HG02588 (cell line): ENCODE data around the gene OLIG3.

Experiments used
- ATAC-seq: cut with Tn5 transposase; IDR thresholded peaks from one replicate; pipeline ENCODE4 v1.9.1; 2021; ENCODE audit warnings: mild to moderate bottlenecking, moderate library complexity; ENCODE audit not compliant: unreplicated experiment

OLIG3 gene

DNA sequence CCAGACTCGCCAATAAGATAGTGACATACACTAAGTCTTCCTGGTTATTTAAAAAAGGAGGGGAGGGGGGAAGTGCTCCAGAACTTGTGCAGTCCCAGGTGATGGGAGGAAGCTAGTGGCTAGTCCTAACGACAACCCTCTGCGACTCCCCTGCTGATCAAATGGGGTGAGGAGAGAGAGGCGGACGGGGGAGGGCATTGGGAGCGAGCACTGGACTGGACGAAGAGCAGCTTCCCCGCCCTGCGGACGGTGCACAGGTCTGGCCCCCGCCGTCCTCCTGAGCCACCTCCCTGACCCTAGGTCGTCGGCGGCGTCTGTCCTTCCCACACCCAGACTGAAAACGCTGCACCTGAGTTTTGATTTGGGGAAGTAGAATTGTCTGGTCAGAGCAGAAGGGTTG is 2.2 kb upstream of the OLIG3 start:
- no peak for ATAC-seq

DNA sequence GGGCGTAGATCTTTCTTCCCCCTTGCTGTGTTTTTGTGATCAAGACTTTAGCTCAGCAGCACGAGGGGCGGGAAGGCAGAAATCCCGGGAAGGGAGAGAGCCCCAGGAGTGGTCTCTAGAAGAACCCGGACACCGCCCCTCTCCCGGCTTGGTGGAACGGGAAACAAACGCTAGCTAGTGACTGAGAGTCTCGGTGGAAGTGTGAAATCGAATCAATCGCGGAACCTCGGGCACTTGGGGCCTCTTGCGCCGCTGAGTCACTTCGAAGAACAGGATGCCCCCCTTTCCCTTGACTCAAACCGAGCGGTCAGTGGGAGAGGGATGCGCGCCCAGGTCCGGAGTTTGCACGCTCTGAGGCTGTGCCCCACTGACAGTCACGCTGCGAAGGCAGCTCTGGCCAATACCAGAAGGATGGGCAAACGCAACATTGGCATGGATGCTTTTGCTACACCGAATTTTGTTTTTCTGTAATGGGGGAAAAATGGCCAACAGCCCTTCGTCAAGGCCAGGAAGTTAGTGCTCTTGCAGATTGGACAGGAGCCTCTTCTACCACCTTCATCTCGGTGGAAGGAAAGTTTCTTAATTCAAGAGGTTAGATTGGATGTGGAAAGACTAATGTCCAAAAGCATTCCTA is 1.6 kb upstream of the OLIG3 start:
- no peak for ATAC-seq

DNA sequence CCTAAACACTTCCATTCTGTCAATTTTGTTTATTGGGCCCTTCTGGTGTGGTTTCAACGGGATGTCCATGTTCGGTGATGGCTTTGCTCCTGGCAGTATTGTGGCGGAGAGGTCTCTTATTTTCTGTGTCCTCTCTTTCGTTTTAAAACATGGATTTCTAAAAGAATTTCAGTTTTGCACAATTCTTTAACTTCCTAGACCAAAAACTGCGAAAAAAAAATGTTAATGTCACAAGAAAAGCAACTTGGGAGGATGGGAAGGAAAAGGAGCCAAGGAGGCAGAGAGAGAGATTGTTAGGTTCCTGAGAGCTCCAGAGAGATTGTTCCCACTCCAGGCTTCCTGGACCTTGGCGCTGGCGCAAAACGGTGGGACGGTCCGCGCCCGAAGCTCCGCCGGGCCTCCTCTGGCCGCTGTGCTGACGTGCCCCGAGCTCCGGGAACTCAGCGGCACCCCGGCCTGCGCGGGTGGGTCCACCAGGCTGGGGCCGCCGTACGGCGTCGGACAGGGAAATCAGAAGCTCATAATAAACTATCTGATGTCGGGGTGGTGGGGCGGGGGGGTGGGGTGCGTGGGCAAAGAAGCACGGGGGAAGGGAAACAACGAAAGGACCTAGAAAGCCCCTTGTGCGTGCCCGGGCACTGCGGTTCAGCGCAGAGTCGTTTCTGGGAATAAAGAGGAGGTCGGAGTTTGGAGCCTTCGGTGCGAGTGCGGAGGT is 951 bp upstream of the OLIG3 start:
- ATAC-seq = no peak

DNA sequence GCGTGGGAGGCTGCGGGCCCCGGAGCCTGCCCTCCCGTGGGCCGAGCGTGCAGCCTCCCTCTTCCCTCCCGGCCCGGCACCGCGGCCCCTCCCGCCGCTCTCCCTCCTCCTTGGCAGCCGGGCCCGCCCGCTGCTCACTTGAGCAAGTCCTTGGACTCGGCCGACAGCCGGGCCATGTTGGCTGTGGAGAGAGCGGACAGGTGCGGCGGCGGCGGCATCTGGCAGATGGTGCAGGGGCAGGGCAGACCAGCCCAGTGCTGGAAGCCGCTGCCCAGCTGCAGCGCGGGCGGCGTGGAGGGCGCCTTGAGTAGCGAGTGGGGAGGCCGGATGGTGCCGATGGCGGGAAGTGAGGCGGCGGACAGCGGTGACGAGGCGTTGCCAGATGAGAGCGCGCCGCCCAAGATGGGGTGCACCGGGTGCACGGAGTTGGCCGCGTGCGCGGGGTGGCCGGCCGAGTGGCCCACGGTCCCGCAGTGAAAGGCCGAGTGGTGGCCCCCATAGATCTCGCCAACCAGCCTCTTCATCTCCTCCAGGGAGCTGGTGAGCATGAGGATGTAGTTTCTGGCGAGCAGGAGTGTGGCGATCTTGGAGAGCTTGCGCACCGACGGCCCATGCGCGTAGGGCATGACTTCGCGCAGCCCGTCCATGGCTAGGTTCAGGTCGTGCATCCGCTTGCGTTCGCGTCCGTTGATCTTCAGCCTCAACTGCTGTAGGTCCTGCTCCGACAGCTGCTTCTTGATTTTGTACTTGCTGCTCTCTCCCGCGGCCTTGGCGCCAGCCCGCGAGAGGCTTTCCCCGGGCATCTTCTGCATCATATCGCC is 766 bp downstream of the OLIG3 start:
- no peak for ATAC-seq

DNA sequence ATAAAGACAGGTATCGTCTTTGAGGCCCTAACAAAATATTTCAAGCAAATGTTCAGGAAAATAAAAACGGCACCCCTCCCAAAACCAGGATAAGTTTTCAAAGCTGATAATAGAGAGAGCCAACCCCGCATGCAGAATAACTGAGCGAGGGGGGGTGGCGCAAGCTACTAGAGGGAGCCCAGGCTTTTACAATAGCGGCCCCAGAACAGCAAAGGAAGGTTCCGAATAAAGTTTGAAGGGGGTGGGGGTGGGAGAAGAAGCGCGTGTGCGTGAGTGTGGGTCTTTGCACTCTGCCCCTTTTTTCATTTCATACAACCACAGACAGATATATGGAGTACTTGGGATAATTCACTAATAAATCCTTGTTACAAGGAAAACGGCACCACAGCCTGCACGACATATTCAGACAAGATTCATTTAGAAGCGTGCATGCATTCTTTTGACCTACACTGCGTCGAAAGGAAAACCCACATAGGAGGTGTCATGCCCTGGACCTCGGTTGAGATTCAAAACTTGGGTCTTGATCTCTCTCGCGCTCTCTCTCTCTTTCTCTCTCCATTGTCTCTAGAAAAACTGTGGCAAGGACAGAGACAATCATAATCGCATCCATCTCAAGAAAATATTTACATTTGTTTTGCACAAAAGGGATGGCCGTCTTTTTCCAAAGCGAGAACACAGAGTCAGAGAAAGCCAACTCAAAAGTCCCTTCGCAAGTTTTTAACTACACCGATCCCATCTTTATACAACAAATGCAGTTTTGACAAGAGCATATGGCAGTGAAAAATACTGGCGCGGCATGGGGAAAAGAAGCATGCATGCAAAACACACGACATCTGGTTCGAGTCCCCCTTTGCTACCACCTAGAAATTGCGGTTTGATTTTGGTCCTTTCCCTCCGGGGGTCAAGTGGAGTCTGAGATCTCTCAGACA is 1.6 kb downstream of the OLIG3 start:
- ATAC-seq = no peak

DNA sequence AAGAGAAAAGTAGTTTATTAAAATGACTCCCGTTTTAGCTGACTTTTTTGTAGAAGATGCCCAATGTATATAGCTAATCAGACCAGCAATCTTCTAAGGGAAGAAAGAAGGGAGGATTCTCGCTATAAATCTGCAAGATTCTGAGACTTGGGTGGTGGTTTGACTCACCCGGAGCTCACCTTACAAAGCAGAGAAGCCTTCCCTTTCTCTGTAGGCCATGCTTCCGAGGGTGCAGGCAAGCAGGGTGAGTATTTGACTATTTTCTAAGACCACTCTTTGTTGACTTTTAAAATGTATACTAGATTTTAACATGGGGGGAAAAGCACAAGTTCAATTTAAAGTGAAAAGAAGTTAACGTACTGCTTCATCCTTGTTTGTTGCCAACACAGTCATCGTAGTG is 2.7 kb downstream of the OLIG3 start:
- no peak for ATAC-seq

DNA sequence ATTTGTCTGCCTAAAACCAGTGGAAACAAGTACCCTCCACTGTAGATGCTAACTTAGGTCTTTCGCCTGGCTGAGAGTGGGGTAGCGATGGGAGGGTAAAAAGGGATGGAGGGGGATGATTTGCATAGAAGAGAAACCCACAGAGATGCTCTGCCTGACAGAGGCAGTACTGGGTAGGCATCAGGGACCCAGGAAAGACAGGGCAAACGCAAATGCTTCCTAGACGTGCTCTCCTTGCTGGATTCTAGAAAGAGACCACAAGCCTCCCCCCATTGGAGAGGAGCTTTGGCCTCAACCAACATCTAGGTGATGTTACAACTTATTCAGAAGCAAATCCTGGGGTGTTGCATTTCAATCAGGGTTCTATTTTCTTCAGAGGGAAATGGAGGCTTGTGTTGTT is 3.2 kb downstream of the OLIG3 start:
- ATAC-seq = no peak

DNA sequence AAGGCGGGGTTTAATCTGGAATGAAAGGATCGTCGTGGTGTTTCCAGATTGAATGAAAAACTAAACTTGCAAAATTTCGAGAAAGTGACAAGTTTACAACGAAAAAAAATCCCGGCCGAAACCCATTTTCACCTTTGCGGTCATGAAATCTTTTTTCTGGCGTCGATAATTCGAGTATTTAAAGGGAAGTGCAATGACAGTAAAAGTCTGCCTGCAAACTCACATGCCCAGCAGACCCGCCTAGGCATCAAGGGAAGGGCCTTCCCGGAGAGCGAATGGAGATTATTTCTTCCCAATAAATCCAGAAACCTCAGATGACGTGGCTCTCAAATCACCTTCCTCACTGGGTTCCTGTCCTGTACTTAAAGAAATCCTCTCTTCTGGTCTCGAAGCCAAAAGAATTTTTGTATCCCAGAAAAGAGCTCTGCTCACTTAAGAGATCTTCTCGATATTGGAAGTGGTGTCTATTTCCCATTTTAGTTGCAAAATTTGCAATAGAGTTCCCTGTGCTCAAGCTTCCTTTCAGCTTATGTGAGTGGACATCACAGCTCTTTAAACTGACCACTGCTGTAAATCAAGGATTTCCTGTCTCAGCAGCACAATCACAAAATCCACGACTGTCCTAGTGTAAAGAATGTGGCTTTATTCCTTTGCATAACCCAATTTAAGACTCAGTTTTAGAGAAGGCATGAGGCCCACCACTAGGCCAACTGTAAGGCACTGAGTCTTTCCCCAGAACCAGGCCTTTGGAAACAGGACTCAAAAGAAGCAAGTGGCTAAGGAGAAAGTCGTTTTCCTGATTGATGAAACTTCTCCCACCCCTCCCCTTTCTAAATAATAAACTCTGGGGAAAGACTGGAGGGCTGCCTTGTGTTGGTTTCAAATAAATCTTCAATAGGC is 3.9 kb downstream of the OLIG3 start:
- no peak for ATAC-seq

DNA sequence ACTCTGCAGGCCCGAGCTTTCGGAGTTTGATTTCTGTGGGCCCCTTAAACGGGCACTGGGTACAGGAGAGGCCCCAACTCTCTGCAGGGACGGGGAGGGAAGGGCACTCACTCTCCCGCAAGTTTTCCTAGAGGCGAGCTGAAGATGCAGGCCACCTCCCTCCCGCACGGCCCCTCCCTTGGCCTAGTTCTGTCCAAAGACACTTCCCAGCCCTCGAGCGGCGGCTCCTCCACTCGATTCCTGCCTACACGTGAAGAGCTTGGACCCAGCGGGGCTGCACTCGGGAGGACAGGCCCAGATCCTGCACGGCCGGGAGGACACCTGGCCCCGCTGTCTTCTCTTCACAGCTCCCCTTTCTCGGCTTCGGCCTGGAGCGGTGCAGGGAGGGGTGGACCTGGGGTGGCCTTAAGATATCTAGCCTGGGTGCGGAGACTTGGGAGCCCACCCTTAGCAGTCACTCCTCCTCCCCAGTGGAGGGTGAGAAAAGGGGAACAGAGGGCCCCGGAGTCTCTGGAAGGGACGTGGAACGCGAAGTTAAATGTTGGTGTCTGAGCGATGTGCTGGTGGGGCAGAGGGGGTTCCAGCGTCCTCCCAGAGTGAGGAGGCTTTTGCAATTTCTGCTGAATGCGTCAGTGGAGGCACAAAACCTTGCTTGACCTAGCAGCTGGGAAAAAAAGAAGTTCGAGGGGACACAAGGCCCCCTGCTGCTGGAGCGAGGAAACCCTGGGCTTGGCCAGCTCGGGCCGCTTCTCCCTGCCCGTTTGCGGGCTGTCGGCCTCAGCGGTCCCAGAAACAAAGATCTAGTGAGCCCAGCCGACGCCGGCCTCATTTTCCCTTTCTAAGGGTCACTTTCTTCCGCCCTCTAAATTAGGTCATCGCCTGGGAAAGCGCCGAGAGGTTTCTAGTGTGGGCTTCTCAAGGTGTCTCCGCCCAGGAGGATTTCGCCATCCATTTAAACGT is 4.9 kb downstream of the OLIG3 start:
- ATAC-seq = no peak

DNA sequence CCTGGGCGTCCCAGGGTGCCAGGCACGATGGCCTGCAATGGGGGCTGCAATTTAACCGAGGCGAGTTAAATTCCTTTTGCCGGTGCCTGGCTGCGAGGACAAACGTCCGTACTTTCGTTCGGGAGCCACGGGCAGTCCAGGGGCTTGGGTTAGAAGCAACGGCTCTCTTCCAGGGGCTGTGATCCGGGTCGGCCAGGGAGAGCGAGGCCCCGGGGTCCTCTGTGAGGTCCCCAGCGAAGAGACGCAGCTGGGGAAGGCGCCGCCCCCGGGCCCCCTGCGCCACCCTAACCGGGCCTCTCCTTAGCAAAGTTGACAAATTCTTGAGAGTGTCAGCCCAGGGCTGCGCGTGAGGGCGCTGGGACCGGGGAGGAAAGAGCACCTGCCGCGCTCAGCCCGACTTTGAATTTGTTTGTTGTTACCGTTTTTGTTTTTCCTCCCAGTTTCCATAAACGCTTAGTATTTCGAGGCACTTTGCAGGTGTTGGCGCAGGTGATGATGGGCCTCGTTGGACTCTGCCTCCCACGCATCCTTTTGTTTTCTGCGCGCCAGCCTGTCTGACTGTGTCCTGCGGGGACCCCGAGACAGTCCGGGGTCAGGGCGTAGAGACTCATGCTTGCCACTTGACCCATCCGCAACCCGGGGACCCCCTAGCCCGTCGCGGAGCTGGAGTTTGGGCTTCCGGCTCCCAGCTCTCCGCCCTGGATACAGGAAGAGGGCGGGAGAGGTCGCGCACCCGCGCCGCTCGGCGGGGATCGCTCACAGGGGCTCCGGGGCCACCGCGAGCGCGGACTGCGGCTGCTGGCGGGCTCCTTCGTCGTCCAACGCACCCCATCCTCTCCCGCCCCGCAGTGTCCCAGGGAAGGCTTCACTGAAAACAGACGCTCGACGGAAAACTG is 5.8 kb downstream of the OLIG3 start:
- ATAC-seq = no peak

DNA sequence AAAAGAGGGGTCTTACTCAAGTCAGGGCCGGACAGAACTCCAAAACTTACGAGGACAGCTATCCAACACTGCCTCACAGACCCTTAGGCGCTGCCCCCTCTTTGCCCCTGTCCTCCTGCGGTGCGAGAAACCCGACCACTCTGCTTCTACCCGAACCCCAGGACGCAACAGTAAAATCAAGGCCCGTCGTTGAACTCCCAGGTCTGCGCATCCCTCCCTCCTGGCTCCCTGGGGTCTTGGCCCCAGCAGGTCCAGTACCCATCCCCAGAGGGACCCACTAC is 6.4 kb downstream of the OLIG3 start:
- no peak for ATAC-seq

DNA sequence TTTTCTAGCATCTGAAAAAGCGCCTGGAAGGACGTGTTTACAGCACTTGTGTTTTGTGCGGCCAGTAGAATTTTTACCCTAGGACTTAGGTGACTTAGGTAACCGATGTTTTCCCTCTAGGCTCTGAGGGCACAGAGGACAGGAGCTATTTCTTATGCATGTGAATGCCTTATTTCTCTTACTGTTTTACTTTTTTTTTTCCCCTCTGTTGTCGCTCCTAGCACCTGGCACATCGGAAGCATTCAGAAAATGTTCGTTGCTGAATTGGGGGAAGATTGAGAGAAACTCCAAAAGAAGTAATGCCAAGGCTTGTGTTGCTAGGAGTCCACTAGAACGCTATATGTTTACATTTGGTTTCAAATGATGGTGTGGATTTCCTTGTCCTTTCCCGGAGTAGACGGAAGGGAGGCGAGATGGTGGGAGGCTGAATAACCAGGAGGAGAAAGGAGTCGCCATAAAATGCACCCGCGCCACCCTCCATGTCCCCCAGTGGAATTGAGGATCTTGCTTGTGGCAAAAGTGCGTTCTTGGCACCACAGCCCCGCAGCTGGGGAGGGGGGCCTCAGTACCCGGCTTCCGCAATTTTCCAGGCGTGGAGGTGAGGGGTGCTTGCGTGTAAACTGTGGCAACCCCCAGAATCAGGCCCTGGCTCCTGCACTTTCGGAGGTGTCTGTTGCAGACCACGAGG is 6.9 kb downstream of the OLIG3 start:
- no peak for ATAC-seq

DNA sequence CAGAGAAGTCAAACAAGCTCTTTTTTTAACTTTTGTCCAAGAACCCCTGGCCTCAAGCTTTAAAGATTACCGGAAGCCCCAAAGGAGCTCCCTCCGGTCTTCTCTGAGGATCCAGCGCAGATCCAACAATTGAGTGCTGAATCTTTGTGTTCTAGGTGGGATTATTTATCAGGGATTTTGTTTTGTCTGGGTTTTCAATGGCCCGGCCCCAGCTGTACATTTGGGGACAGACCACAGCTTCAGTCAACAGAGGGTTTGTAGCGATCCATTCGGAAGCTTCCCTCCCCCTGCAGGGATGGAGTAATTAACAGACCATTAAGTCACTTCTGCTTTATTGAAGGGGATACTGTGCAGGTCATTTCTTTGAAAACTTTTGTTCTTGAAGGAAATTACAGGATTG is 7.8 kb downstream of the OLIG3 start:
- no peak for ATAC-seq

DNA sequence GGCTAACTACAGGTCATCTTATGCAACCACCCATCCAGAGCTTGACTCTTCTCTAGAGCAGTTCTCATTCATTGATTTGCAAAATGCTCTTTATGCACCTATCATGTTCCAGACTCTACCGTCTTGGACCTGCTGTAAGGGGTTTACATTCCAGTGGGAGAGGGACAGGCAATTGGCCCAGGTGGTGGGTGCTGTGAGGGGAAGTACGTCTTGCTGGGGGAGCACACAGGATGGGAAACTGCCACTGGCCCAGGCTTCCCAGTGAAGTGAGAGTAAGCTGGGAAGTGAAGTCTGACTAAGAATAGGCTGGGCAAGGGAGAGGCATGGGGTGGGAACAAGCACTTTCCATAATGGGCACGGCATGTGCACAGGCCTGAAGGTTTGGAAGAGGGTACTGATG is 13.8 kb downstream of the OLIG3 start:
- no peak for ATAC-seq

DNA sequence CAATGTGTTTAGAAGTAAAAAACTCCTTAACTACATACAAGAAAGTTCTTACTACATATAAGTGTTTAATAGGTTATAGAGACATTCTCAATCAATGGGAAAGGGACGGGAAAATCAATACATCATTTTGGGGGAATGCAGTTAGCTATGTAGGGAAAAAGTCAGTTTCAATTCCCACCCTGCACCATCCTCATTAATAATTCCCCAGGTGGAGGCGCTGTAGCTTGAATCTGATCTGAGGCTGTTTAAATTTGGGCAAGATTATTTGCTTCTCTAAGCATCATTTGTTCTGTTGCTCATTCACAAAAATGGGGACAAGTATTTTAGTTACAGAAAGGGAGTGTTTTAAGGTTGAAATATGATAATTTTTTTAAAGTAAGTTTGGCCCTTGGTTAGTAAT is 19.1 kb downstream of the OLIG3 start:
- no peak for ATAC-seq

DNA sequence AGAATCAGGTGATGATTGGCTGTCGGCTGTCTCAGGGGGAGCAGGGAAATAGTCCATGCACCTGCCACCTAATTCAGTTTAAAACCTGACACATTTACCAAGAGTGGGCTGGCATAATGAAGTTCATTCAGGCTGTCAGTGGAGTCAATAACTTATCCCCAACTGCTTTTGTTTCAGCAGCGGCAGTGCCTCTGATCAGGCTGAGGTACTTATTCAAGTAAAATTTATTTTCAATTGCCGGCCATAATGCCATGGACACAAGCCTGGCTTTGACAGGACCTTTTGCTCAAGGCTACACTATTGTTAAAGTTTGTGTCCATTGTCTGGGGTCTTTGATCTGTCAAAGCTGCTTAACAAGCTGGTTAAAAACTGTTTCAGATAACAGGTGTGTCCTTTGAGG is 20.6 kb downstream of the OLIG3 start:
- no peak for ATAC-seq

DNA sequence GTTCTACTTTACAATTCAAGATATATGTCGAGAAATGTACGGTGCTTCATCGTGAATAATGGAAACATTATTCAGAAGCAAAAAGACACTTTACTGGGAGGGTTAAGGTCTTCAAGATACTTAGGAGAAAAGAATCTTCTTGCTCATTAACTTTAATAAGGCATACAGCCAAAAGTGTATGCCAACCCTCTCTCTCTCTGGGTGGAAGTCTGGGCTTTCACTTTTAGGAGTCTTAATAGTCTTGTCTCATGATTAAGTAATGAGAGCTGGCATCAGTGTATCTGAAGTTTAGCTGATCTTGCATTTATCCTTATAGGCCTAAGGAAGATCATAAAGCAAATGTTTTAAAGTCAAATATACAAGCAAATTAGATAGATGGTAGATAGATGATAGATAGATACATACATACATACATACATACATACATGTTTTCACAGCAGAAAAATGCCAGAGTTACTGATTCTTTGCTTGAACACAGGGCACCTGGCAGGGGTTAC is 21.5 kb downstream of the OLIG3 start:
- no peak for ATAC-seq
